HG03108 (cell line): ENCODE data around the gene AANAT.

Experiments
- ATAC-seq: cut with Tn5 transposase; IDR thresholded peaks from one replicate; pipeline ENCODE4 v1.9.1; 2021; ENCODE audit warnings: moderate library complexity; ENCODE audit not compliant: unreplicated experiment

Gene AANAT

GRCh38 chr17:76441686-76442340 lies 25.6 kb upstream of the AANAT start:
- no peak for ATAC-seq

GRCh38 chr17:76442341-76443338 lies 24.8 kb upstream of the AANAT start:
- no peak for ATAC-seq

GRCh38 chr17:76444518-76445311 lies 22.7 kb upstream of the AANAT start:
- no peak for ATAC-seq

GRCh38 chr17:76445697-76446448 lies 21.5 kb upstream of the AANAT start:
- ATAC-seq, result no peak

- no peak for ATAC-seq
Measured at GRCh38 chr17:76446449-76447231, 20.8 kb upstream of the AANAT start.

GRCh38 chr17:76447931-76448652 lies 19.3 kb upstream of the AANAT start:
- no peak for ATAC-seq

GRCh38 chr17:76449126-76449525 lies 18.3 kb upstream of the AANAT start:
- no peak for ATAC-seq

- ATAC-seq, result no peak
Measured at GRCh38 chr17:76451506-76451905, 15.9 kb upstream of the AANAT start.

- no peak for ATAC-seq
Measured at GRCh38 chr17:76452127-76452659, 15.2 kb upstream of the AANAT start.

- ATAC-seq, result peak; percentile 87
Measured at GRCh38 chr17:76452660-76453430, 14.6 kb upstream of the AANAT start, which contains the start of gene UBE2O. TSS of gene UBE2O (minus strand) at chr17:76453152. CDS start at chr17:76453141, 11 bp downstream.

GRCh38 chr17:76453431-76453743 lies 14.0 kb upstream of the AANAT start:
- no peak for ATAC-seq

- ATAC-seq, result no peak
Measured at GRCh38 chr17:76458580-76459490, 8.6 kb upstream of the AANAT start.

GRCh38 chr17:76459674-76460073 lies 7.7 kb upstream of the AANAT start:
- no peak for ATAC-seq

GRCh38 chr17:76461765-76462555 lies 5.4 kb upstream of the AANAT start:
- no peak for ATAC-seq

- no peak for ATAC-seq
Measured at GRCh38 chr17:76462556-76463290, 4.7 kb upstream of the AANAT start.

- ATAC-seq, result no peak
Measured at GRCh38 chr17:76466775-76467130, 650 bp upstream of the AANAT start.
